GM12878 (cell line): Measurements from ENCODE around the gene MIPOL1.

Experiments used
- CREB1 ChIP-seq: IDR thresholded peaks from 2 replicates; pipeline ENCODE4 v1.6.1; 2012; ENCODE audit warnings: low read depth, mild to moderate bottlenecking, inconsistent platforms
- EGR1 ChIP-seq, 2 experiments: IDR thresholded peaks; 1 replicate in 1 of 2; 2 replicates in 1 of 2; pipeline ENCODE4 v1.6.1; 2011 to 2012; ENCODE audit warnings: low read depth in 2 of 2, low read length in 2 of 2, borderline replicate concordance in 1 of 2, mild to moderate bottlenecking in 1 of 2, moderate library complexity in 1 of 2
- HDAC2 ChIP-seq: fragments of 200-600 bp; sonication (generic); IDR thresholded peaks from 2 replicates; pipeline ENCODE4 v1.6.1; 2017
- LARP7 ChIP-seq: fragments of 450-650 bp; IDR thresholded peaks from 2 replicates; pipeline ENCODE4 v1.6.1; 2017; ENCODE audit warnings: mild to moderate bottlenecking
- MYC ChIP-seq: IDR thresholded peaks from 2 replicates; pipeline ENCODE4 v1.6.1; 2011; ENCODE audit warnings: mild to moderate bottlenecking, low read length, moderate library complexity, inconsistent platforms; ENCODE audit not compliant: insufficient read depth, insufficient replicate concordance, insufficient read length, severe bottlenecking
- NFYB ChIP-seq: IDR thresholded peaks from 2 replicates; pipeline ENCODE4 v1.6.1; 2011; ENCODE audit warnings: low read depth, mild to moderate bottlenecking, low read length, improper control_type of control experiment, moderate library complexity; ENCODE audit not compliant: insufficient read depth
- POLR2A ChIP-seq: IDR thresholded peaks from 2 replicates; pipeline ENCODE4 v1.6.1; 2011; ENCODE audit warnings: low read depth, mild to moderate bottlenecking, low read length
- RCOR1 ChIP-seq: conservative IDR thresholded peaks from 2 replicates; pipeline ENCODE4 v1.6.1; 2012; ENCODE audit warnings: low read depth, low read length, improper control_type of control experiment
- TF ChIP-seq, protein P1 (sequence below), 3 experiments: IDR thresholded peaks in 2 of 3; conservative IDR thresholded peaks in 1 of 3; 2 replicates each; pipeline ENCODE4 v1.5.1; 2011; ENCODE audit warnings: low read depth in 3 of 3, low read length in 3 of 3, mild to moderate bottlenecking in 3 of 3, control low read depth in 2 of 3, moderate library complexity in 2 of 3, inconsistent platforms in 1 of 3, mixed read lengths in 1 of 3; ENCODE audit not compliant: control insufficient read depth in 2 of 3, insufficient read depth in 1 of 3; ENCODE audit errors: extremely low read depth in 1 of 3
- TF ChIP-seq, protein P2 (sequence below): IDR thresholded peaks from 2 replicates; pipeline ENCODE4 v1.6.1; 2011; ENCODE audit warnings: low read depth, low read length, improper control_type of control experiment, borderline replicate concordance

DNA sequence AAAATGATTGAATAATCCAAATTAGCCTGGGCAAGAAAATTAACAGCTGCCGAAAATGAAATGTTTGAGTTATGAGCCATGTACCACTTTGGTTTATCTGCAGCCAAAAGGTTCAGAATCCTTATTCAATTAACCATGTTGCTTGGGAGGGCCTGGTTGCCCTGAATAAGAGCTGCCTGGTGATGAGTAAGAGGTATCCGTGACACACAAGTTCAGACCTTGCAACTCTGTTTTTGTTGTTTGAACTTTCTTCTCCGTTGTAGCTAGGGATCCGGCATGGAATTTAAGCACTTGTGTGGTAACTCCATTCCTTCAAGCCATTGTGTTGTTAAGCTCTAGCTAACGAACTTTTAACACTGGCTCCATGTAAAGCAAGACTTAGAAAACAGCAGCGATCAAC is 361.6 kb downstream of the MIPOL1 start:
- TF ChIP-seq CREB1: no peak
- TF ChIP-seq, protein P1, sequence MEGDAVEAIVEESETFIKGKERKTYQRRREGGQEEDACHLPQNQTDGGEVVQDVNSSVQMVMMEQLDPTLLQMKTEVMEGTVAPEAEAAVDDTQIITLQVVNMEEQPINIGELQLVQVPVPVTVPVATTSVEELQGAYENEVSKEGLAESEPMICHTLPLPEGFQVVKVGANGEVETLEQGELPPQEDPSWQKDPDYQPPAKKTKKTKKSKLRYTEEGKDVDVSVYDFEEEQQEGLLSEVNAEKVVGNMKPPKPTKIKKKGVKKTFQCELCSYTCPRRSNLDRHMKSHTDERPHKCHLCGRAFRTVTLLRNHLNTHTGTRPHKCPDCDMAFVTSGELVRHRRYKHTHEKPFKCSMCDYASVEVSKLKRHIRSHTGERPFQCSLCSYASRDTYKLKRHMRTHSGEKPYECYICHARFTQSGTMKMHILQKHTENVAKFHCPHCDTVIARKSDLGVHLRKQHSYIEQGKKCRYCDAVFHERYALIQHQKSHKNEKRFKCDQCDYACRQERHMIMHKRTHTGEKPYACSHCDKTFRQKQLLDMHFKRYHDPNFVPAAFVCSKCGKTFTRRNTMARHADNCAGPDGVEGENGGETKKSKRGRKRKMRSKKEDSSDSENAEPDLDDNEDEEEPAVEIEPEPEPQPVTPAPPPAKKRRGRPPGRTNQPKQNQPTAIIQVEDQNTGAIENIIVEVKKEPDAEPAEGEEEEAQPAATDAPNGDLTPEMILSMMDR (IDR thresholded peaks at IDR 0.05 in 2 of 3, conservative IDR thresholded peaks at IDR 0.05 in 1 of 3; ENCODE audit: control insufficient read depth in 2 of 3, extremely low read depth in 1 of 3, insufficient read depth in 1 of 3, low read depth in 3 of 3, low read length in 3 of 3): no peak
- TF ChIP-seq HDAC2: no peak
- no peak for TF ChIP-seq LARP7
- no peak for TF ChIP-seq POLR2A
- TF ChIP-seq NFYB: no peak
- no peak for TF ChIP-seq RCOR1
- TF ChIP-seq MYC: no peak
- TF ChIP-seq EGR1 (IDR thresholded peaks at IDR 0.05; ENCODE audit: borderline replicate concordance in 1 of 2, low read depth in 2 of 2, low read length in 2 of 2): no peak
- TF ChIP-seq, protein P2, sequence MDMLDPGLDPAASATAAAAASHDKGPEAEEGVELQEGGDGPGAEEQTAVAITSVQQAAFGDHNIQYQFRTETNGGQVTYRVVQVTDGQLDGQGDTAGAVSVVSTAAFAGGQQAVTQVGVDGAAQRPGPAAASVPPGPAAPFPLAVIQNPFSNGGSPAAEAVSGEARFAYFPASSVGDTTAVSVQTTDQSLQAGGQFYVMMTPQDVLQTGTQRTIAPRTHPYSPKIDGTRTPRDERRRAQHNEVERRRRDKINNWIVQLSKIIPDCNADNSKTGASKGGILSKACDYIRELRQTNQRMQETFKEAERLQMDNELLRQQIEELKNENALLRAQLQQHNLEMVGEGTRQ: no peak
